Neural cell (in vitro differentiated cells): ENCODE measurements around the gene RAD51AP2.

Experiments used
- CTCF ChIP-seq: fragments of 450-650 bp; IDR thresholded peaks from 2 replicates; pipeline ENCODE4 v1.5.1; 2014; ENCODE audit warnings: antibody characterized with exemption, mild to moderate bottlenecking, moderate library complexity; ENCODE audit not compliant: poor library complexity, severe bottlenecking
- EP300 ChIP-seq: fragments of 450-650 bp; conservative IDR thresholded peaks from 2 replicates; pipeline ENCODE4 v1.6.1; 2014; ENCODE audit warnings: antibody characterized with exemption, mild to moderate bottlenecking, moderate library complexity; ENCODE audit not compliant: poor library complexity, severe bottlenecking
- POLR2AphosphoS5 ChIP-seq: IDR thresholded peaks from 2 replicates; pipeline ENCODE4 v1.6.1; 2012
- RAD21 ChIP-seq: fragments of 450-650 bp; conservative IDR thresholded peaks from 2 replicates; pipeline ENCODE4 v1.6.1; 2014; ENCODE audit warnings: antibody characterized with exemption, mild to moderate bottlenecking, moderate library complexity
- SMC3 ChIP-seq: fragments of 450-650 bp; conservative IDR thresholded peaks from 2 replicates; pipeline ENCODE4 v1.6.1; 2014; ENCODE audit warnings: antibody characterized with exemption, mild to moderate bottlenecking, moderate library complexity; ENCODE audit not compliant: poor library complexity
- TAF1 ChIP-seq: IDR thresholded peaks from 2 replicates; pipeline ENCODE4 v1.6.1; 2012; ENCODE audit warnings: low read depth

- TF ChIP-seq SMC3 (no peak), CTCF (no peak), RAD21 (no peak), POLR2AphosphoS5 (no peak), EP300 (no peak), TAF1 (no peak)
Measured at GRCh38 chr2:17545680-17546613, 27.7 kb upstream of the RAD51AP2 start.
